HCT116 (cell line): Measurements from ENCODE around the gene GABRR2. TPM values are rescaled to one million over a fixed set of nuclear protein-coding genes. Genes with fewer than 3 reads are reported as not detected.

ENCODE experiments used
- ATAC-seq: fragments of 200-7000 bp; cut with Tn5 transposase; 2 replicates; pipeline ENCODE4 v1.9.1; 2020; ENCODE audit warnings: mild to moderate bottlenecking, moderate library complexity
- BruUV-seq: library from RNA; stranded (reverse); fragments of 400-500 nt; replicated peaks from 2 replicates; lab custom pipeline; 2021; lab: Mats Ljungman, UMichigan
- CTCF ChIA-PET: fragments of 300-600 bp; sonication (Branson Sonifier 250); formaldehyde crosslinking; loops from one replicate; lab custom pipeline; 2021; ENCODE audit warnings: antibody characterized with exemption; lab: Charles Lee
- POLR2A ChIA-PET: fragments of 300-600, 350-600 bp; sonication (Branson Sonifier 250); formaldehyde crosslinking; loops from one replicate; lab custom pipeline; 2021; ENCODE audit warnings: antibody characterized with exemption; lab: Charles Lee
- RAD21 ChIA-PET, 2 experiments: fragments of 300-600 bp; sonication (Branson Sonifier 250); formaldehyde crosslinking; loops; one replicate each; lab custom pipeline; 2023; ENCODE audit warnings: low total read pairs in 2 of 2; ENCODE audit not compliant: uncharacterized antibody in 2 of 2, unreplicated experiment in 2 of 2, low non-redundant PET in 1 of 2; lab: Charles Lee
- DNase-seq: peaks from one replicate; pipeline ENCODE4 v3.0.0-alpha.2; 2010; ENCODE audit warnings: low read depth, low spot score
- H2AFZ ChIP-seq: fragments of 200-600 bp; shearing (Covaris generic), sonication (generic); 2 replicates; pipeline ENCODE4 v1.6.1; 2017; ENCODE audit warnings: low read depth, mixed run types, mixed read lengths, antibody characterized with exemption, low read length; ENCODE audit not compliant: poor library complexity, severe bottlenecking
- H3K27ac ChIP-seq: 2 replicates; pipeline ENCODE4 v1.5.1; 2012; ENCODE audit warnings: low read depth, low read length
- H3K27me3 ChIP-seq: fragments of 200-600 bp; sonication (generic); 2 replicates; pipeline ENCODE4 v1.6.1; 2016; ENCODE audit warnings: mixed run types, low read length, mixed read lengths; ENCODE audit not compliant: insufficient read depth
- H3K36me3 ChIP-seq, 2 experiments: fragments of 200-500 bp in 1 of 2; fragments of 200-600 bp in 1 of 2; sonication (Bioruptor generic) in 1 of 2; sonication (generic) in 1 of 2; 2 replicates each; pipeline versions ENCODE4 v1.5.1 to v1.6.1; 2014 to 2016; ENCODE audit warnings: low read length in 2 of 2, inconsistent platforms in 1 of 2, mixed read lengths in 1 of 2, mixed run types in 1 of 2; ENCODE audit not compliant: insufficient read depth in 2 of 2, control insufficient read depth in 1 of 2
- H3K4me1 ChIP-seq, 2 experiments: fragments of 200-600 bp in 1 of 2; sonication (generic) in 1 of 2; 2 replicates each; pipeline versions ENCODE4 v1.5.1 to v1.6.1; 2012 to 2017; ENCODE audit warnings: low read length in 2 of 2, inconsistent platforms in 1 of 2, mild to moderate bottlenecking in 1 of 2, mixed read lengths in 1 of 2, mixed run types in 1 of 2, moderate library complexity in 1 of 2; ENCODE audit not compliant: insufficient read depth in 2 of 2, control insufficient read depth in 1 of 2
- H3K4me2 ChIP-seq: fragments of 200-600 bp; sonication (generic); 2 replicates; pipeline ENCODE4 v1.6.1; 2017; ENCODE audit warnings: mixed run types, low read length, mixed read lengths
- H3K4me3 ChIP-seq, 2 experiments: fragments of 200-600 bp in 1 of 2; sonication (generic) in 1 of 2; replicated peaks in 1 of 2; 2 replicates each; pipeline ENCODE4 v1.5.1; 2011 to 2016; ENCODE audit warnings: low read length in 2 of 2, control low read depth in 1 of 2, low read depth in 1 of 2, mild to moderate bottlenecking in 1 of 2, mixed read lengths in 1 of 2, mixed run types in 1 of 2
- H3K79me2 ChIP-seq: fragments of 200-600 bp; sonication (generic); 2 replicates; pipeline ENCODE4 v1.6.1; 2017; ENCODE audit warnings: mild to moderate bottlenecking, mixed run types, low read length, moderate library complexity, mixed read lengths; ENCODE audit not compliant: insufficient read depth
- H3K9ac ChIP-seq: fragments of 200-600 bp; sonication (generic); 2 replicates; pipeline ENCODE4 v1.6.1; 2016; ENCODE audit warnings: low read length, mixed read lengths
- H3K9me2 ChIP-seq: fragments of 200-600 bp; sonication (generic), shearing (Covaris generic); 2 replicates; pipeline ENCODE4 v1.6.1; 2017; ENCODE audit warnings: mixed run types, mild to moderate bottlenecking, moderate library complexity; ENCODE audit not compliant: insufficient read depth
- H3K9me3 ChIP-seq, 2 experiments: fragments of 200-500 bp in 1 of 2; fragments of 200-600 bp in 1 of 2; sonication (Bioruptor generic) in 1 of 2; sonication (generic) in 1 of 2; 2 replicates each; pipeline ENCODE4 v1.6.1; 2014 to 2017; ENCODE audit warnings: low read length in 2 of 2, mixed read lengths in 2 of 2, inconsistent platforms in 1 of 2, low read depth in 1 of 2, mild to moderate bottlenecking in 1 of 2, mixed run types in 1 of 2, moderate library complexity in 1 of 2; ENCODE audit not compliant: control insufficient read depth in 1 of 2, insufficient read depth in 1 of 2
- H4K20me1 ChIP-seq: fragments of 200-600 bp; sonication (generic), shearing (Covaris generic); 2 replicates; pipeline ENCODE4 v1.6.1; 2017; ENCODE audit warnings: mixed run types, mild to moderate bottlenecking, moderate library complexity; ENCODE audit not compliant: insufficient read depth
- CBX3 ChIP-seq: IDR thresholded peaks from 2 replicates; pipeline ENCODE4 v1.6.1; 2012; ENCODE audit warnings: low read depth
- CEBPB ChIP-seq: IDR thresholded peaks from 2 replicates; pipeline ENCODE4 v1.6.1; 2012; ENCODE audit warnings: low read depth
- CTCF ChIP-seq, 3 experiments: fragments of 200-600 bp in 1 of 3; sonication (generic) in 1 of 3; IDR thresholded peaks in 2 of 3; conservative IDR thresholded peaks in 1 of 3; 2 replicates each; pipeline ENCODE4 v1.5.1; 2012 to 2017; ENCODE audit warnings: low read depth in 2 of 3, low read length in 2 of 3, antibody characterized with exemption in 1 of 3, borderline replicate concordance in 1 of 3, control low read depth in 1 of 3, mild to moderate bottlenecking in 1 of 3, mixed read lengths in 1 of 3, mixed run types in 1 of 3, moderate library complexity in 1 of 3; ENCODE audit not compliant: insufficient read depth in 1 of 3
- EGR1 ChIP-seq: IDR thresholded peaks from 2 replicates; pipeline ENCODE4 v1.6.1; 2012; ENCODE audit warnings: low read depth
- ELF1 ChIP-seq: IDR thresholded peaks from 2 replicates; pipeline ENCODE4 v1.6.1; 2012; ENCODE audit warnings: low read depth, borderline replicate concordance
- EZH2 ChIP-seq: fragments of 200-600 bp; sonication (generic); IDR thresholded peaks from 2 replicates; pipeline ENCODE4 v1.6.1; 2017; ENCODE audit warnings: antibody characterized with exemption, mixed run types
- EZH2phosphoT487 ChIP-seq: fragments of 200-600 bp; IDR thresholded peaks from 2 replicates; pipeline ENCODE4 v1.6.1; 2018; ENCODE audit warnings: antibody characterized with exemption, borderline replicate concordance
- FOSL1 ChIP-seq: IDR thresholded peaks from 2 replicates; pipeline ENCODE4 v1.6.1; 2012; ENCODE audit warnings: low read depth
- JUND ChIP-seq: IDR thresholded peaks from 2 replicates; pipeline ENCODE4 v1.6.1; 2012
- MAX ChIP-seq: IDR thresholded peaks from 2 replicates; pipeline ENCODE4 v1.6.1; 2012
- POLR2A ChIP-seq: IDR thresholded peaks from 2 replicates; pipeline ENCODE4 v1.7.0; 2011; ENCODE audit warnings: borderline replicate concordance; ENCODE audit not compliant: insufficient read depth, insufficient read length; ENCODE audit errors: extremely low read depth
- POLR2AphosphoS5 ChIP-seq: IDR thresholded peaks from 2 replicates; pipeline ENCODE4 v1.6.1; 2011; ENCODE audit warnings: mild to moderate bottlenecking, low read depth, low read length, moderate library complexity
- RAD21 ChIP-seq: IDR thresholded peaks from 2 replicates; pipeline ENCODE4 v1.6.1; 2012; ENCODE audit warnings: low read depth, mild to moderate bottlenecking
- REST ChIP-seq: IDR thresholded peaks from 2 replicates; pipeline ENCODE4 v1.6.1; 2012; ENCODE audit warnings: low read depth
- SP1 ChIP-seq: IDR thresholded peaks from 2 replicates; pipeline ENCODE4 v1.6.1; 2012; ENCODE audit warnings: low read depth
- SRF ChIP-seq: IDR thresholded peaks from 2 replicates; pipeline ENCODE4 v1.6.1; 2012; ENCODE audit warnings: low read depth
- TCF7L2 ChIP-seq: IDR thresholded peaks from 2 replicates; pipeline ENCODE4 v1.7.0; 2011; ENCODE audit warnings: borderline replicate concordance, inconsistent platforms; ENCODE audit not compliant: insufficient read depth, insufficient read length; ENCODE audit errors: extremely low read depth
- YY1 ChIP-seq: IDR thresholded peaks from 2 replicates; pipeline ENCODE4 v1.6.1; 2011; ENCODE audit warnings: low read length, low read depth, moderate library complexity, mild to moderate bottlenecking; ENCODE audit not compliant: insufficient replicate concordance; ENCODE audit errors: extremely low read depth
- intact Hi-C: fragments of 100-400 bp; cut with micrococcal nuclease; formaldehyde crosslinking; loops from 2 replicates; pipeline ENCODE4 v1.10.0; 2022
- total RNA-seq: library from RNA; stranded (reverse); gene quantifications from one replicate; pipeline ENCODE4 v1.2.1, GENCODE V29; 2021; ENCODE audit not compliant: unreplicated experiment

The GABRR2 gene
- total RNA-seq, 1 experiment from 2014 or later, result 0.57 TPM

- H3K4me1 ChIP-seq, result no peaks in the 10 kb centered on the region
- DNase-seq, result no peak
- H3K9me3 ChIP-seq, result no peaks in the 10 kb centered on the region
- ChIA-PET POLR2A (no interaction called here), RAD21 (no interaction called here), CTCF (interaction anchor here (0.9 to 3.3 kb wide), 3 partner anchors 120 to 260 kb away, joined by 3 to 20 read pairs (median 19); no protein-coding TSS in a partner anchor)
- no peak for TF ChIP-seq FOSL1
- TF ChIP-seq POLR2A, result no peak
- TF ChIP-seq SP1, result no peak
- no peak for TF ChIP-seq EZH2phosphoT487
- no peak for TF ChIP-seq CBX3
- TF ChIP-seq SRF, result no peak
- TF ChIP-seq REST, result no peak
- TF ChIP-seq ELF1, result no peak
- no peak for TF ChIP-seq CEBPB
- TF ChIP-seq MAX, result no peak
- TF ChIP-seq RAD21, result no peak
- TF ChIP-seq EZH2, result no peak
- TF ChIP-seq POLR2AphosphoS5, result no peak
- no peak for TF ChIP-seq TCF7L2
- no peak for TF ChIP-seq JUND
- TF ChIP-seq EGR1, result no peak
- TF ChIP-seq YY1, result no peak
- TF ChIP-seq CTCF (IDR thresholded peaks at IDR 0.05 in 2 of 3, conservative IDR thresholded peaks at IDR 0.05 in 1 of 3; ENCODE audit: borderline replicate concordance in 1 of 3, insufficient read depth in 1 of 3, low read depth in 2 of 3, low read length in 2 of 3), result no peak
- ATAC-seq, result no peak
- no peak overlapping the region for H3K4me3 ChIP-seq
- no peak overlapping the region for H2AFZ ChIP-seq
- no TSS peak for BruUV-seq
- H3K9ac ChIP-seq, result no peak overlapping the region
- H3K27me3 ChIP-seq, result no peaks in the 10 kb centered on the region
- H3K27ac ChIP-seq, result no peak overlapping the region
- H3K36me3 ChIP-seq, result no peaks in the 10 kb centered on the region
- intact Hi-C loops, result no loop called here
- no peaks in the 10 kb centered on the region for H4K20me1 ChIP-seq
- no peaks in the 10 kb centered on the region for H3K79me2 ChIP-seq
- H3K9me2 ChIP-seq, result no peaks in the 10 kb centered on the region; the same call in 1 of the 2 replicates
- no peak overlapping the region for H3K4me2 ChIP-seq
These were observed 71.8 kb downstream of the GABRR2 start for GRCh38 chr6:89243331-89243629.
